H9 (cell line): Measurements from ENCODE around the gene USP8. TPM values are rescaled to one million over a fixed set of nuclear protein-coding genes. Genes with fewer than 3 reads are reported as not detected.
"Not testable (repeated sequence)": the region's sequence is repeated elsewhere in the genome, so short reads cannot be mapped to it uniquely, and the experiment has no call there.

Experiments
- DNase-seq: peaks from one replicate; pipeline ENCODE4 v3.0.0-alpha.2; 2017
- H2AFZ ChIP-seq: one replicate; pipeline ENCODE4 v1.6.1; 2013; ENCODE audit warnings: mild to moderate bottlenecking, low read length, control low read depth, moderate library complexity
- H2AK5ac ChIP-seq: 2 replicates; pipeline ENCODE4 v1.6.1; 2013; ENCODE audit warnings: low read length, control low read depth, mixed read lengths; ENCODE audit not compliant: insufficient read length
- H2BK120ac ChIP-seq: one replicate; pipeline ENCODE4 v1.6.1; 2013; ENCODE audit warnings: low read depth, mild to moderate bottlenecking, low read length, control low read depth, inconsistent platforms; ENCODE audit not compliant: poor library complexity, severe bottlenecking
- H2BK12ac ChIP-seq: 2 replicates; pipeline ENCODE4 v1.6.1; 2013; ENCODE audit warnings: low read length, control low read depth, mixed read lengths, low read depth; ENCODE audit not compliant: insufficient read length
- H2BK15ac ChIP-seq: 2 replicates; pipeline ENCODE4 v1.6.1; 2013; ENCODE audit warnings: low read depth, low read length, control low read depth
- H2BK20ac ChIP-seq: one replicate; pipeline ENCODE4 v1.6.1; 2013; ENCODE audit warnings: low read depth, mild to moderate bottlenecking, low read length, control low read depth, inconsistent platforms; ENCODE audit not compliant: poor library complexity, severe bottlenecking
- H2BK5ac ChIP-seq: 2 replicates; pipeline ENCODE4 v1.6.1; 2013; ENCODE audit warnings: low read length, control low read depth, mixed read lengths; ENCODE audit not compliant: insufficient read length
- H3K14ac ChIP-seq: 2 replicates; pipeline ENCODE4 v1.6.1; 2013; ENCODE audit warnings: low read length, control low read depth; ENCODE audit not compliant: insufficient read depth
- H3K18ac ChIP-seq: 2 replicates; pipeline ENCODE4 v1.6.1; 2013; ENCODE audit warnings: low read depth, mild to moderate bottlenecking, mixed read lengths, low read length, control low read depth; ENCODE audit not compliant: insufficient read length
- H3K23ac ChIP-seq: 2 replicates; pipeline ENCODE4 v1.6.1; 2013; ENCODE audit warnings: low read length, control low read depth, mixed read lengths, low read depth; ENCODE audit not compliant: insufficient read length
- H3K23me2 ChIP-seq: 2 replicates; pipeline ENCODE4 v1.6.1; 2013; ENCODE audit warnings: low read depth, mild to moderate bottlenecking, mixed read lengths, low read length, control low read depth; ENCODE audit not compliant: insufficient read length, poor library complexity, severe bottlenecking
- H3K27ac ChIP-seq: 2 replicates; pipeline ENCODE4 v1.5.1; 2013; ENCODE audit warnings: low read length, control low read depth, mixed read lengths, low read depth; ENCODE audit not compliant: insufficient read length
- H3K27me3 ChIP-seq: 2 replicates; pipeline ENCODE4 v1.6.1; 2013; ENCODE audit warnings: low read length, control low read depth, inconsistent platforms; ENCODE audit not compliant: insufficient read depth
- H3K4ac ChIP-seq: 2 replicates; pipeline ENCODE4 v1.6.1; 2013; ENCODE audit warnings: low read depth, mild to moderate bottlenecking, control low read depth, inconsistent platforms, low read length, moderate library complexity
- H3K4me1 ChIP-seq: 2 replicates; pipeline ENCODE4 v1.6.1; 2013; ENCODE audit warnings: low read length, control low read depth, inconsistent platforms; ENCODE audit not compliant: insufficient read depth
- H3K4me2 ChIP-seq: 2 replicates; pipeline ENCODE4 v1.6.1; 2013; ENCODE audit warnings: low read length, control low read depth, mixed read lengths; ENCODE audit not compliant: insufficient read length, insufficient read depth
- H3K56ac ChIP-seq: 2 replicates; pipeline ENCODE4 v1.6.1; 2013; ENCODE audit warnings: low read depth, mild to moderate bottlenecking, mixed read lengths, low read length, control low read depth; ENCODE audit not compliant: insufficient read length
- H3K79me1 ChIP-seq: 2 replicates; pipeline ENCODE4 v1.6.1; 2013; ENCODE audit warnings: low read depth, mild to moderate bottlenecking, moderate library complexity, low read length, control low read depth, inconsistent platforms; ENCODE audit not compliant: insufficient read depth, poor library complexity, severe bottlenecking
- H3K79me2 ChIP-seq: 2 replicates; pipeline ENCODE4 v1.6.1; 2013; ENCODE audit warnings: low read length, control low read depth, inconsistent platforms; ENCODE audit not compliant: insufficient read depth
- H3K9ac ChIP-seq: 2 replicates; pipeline ENCODE4 v1.6.1; 2013; ENCODE audit warnings: low read length, control low read depth, mixed read lengths; ENCODE audit not compliant: insufficient read length; ENCODE audit errors: extremely low read depth
- H3K9me3 ChIP-seq: one replicate; pipeline ENCODE4 v1.6.1; 2013; ENCODE audit warnings: low read depth, low read length, inconsistent platforms; ENCODE audit not compliant: control insufficient read depth
- H3T11ph ChIP-seq: one replicate; pipeline ENCODE4 v1.6.1; 2013; ENCODE audit warnings: mild to moderate bottlenecking, low read length, control low read depth, inconsistent platforms
- H4K20me1 ChIP-seq: one replicate; pipeline ENCODE4 v1.6.1; 2013; ENCODE audit not compliant: control insufficient read depth, insufficient read length, insufficient read depth
- H4K5ac ChIP-seq: 2 replicates; pipeline ENCODE4 v1.6.1; 2013; ENCODE audit warnings: low read depth, mild to moderate bottlenecking, mixed read lengths, low read length, control low read depth; ENCODE audit not compliant: insufficient read length
- H4K8ac ChIP-seq: replicated peaks from 2 replicates; pipeline ENCODE4 v1.6.1; 2013; ENCODE audit warnings: low read length, control low read depth, mixed read lengths, low read depth; ENCODE audit not compliant: insufficient read length
- H4K91ac ChIP-seq: 2 replicates; pipeline ENCODE4 v1.6.1; 2013; ENCODE audit warnings: low read depth, mild to moderate bottlenecking, moderate library complexity, mixed read lengths, low read length, control low read depth; ENCODE audit not compliant: insufficient read length
- H3K27ac Mint-ChIP-seq, 3 experiments: 2 replicates in 2 of 3; 3 replicates in 1 of 3; pipeline ENCODE4 v1.8.0; 2020 to 2021; ENCODE audit warnings: mixed read lengths in 3 of 3, mild to moderate bottlenecking in 1 of 3, moderate library complexity in 1 of 3
- H3K27me3 Mint-ChIP-seq: 2 replicates; pipeline ENCODE4 v1.8.0; 2021; ENCODE audit warnings: low read depth, mild to moderate bottlenecking, moderate library complexity, mixed read lengths
- H3K36me3 Mint-ChIP-seq, 3 experiments: 2 replicates in 2 of 3; 3 replicates in 1 of 3; pipeline ENCODE4 v1.8.0; 2020 to 2021; ENCODE audit warnings: low read depth in 3 of 3, mixed read lengths in 3 of 3; ENCODE audit not compliant: insufficient read depth in 1 of 3
- H3K4me1 Mint-ChIP-seq, 2 experiments: 2 replicates each; pipeline ENCODE4 v1.8.0; 2020; ENCODE audit warnings: mixed read lengths in 2 of 2
- H3K4me3 Mint-ChIP-seq, 2 experiments: 2 replicates in 1 of 2; 3 replicates in 1 of 2; pipeline ENCODE4 v1.8.0; 2020 to 2021; ENCODE audit warnings: mild to moderate bottlenecking in 2 of 2, mixed read lengths in 2 of 2, moderate library complexity in 1 of 2
- H3K9me3 Mint-ChIP-seq, 2 experiments: 2 replicates in 1 of 2; 3 replicates in 1 of 2; pipeline ENCODE4 v1.8.0; 2020; ENCODE audit warnings: mild to moderate bottlenecking in 2 of 2, mixed read lengths in 2 of 2, moderate library complexity in 1 of 2
- CTCF ChIP-seq: fragments of 200-600 bp; sonication (generic); conservative IDR thresholded peaks from 3 replicates; pipeline ENCODE4 v1.8.0; 2021; ENCODE audit warnings: antibody characterized with exemption, mild to moderate bottlenecking
- WGBS: extraction: QIAGEN DNeasy Blood & Tissue Kit; methylation state at CpG from one replicate; pipeline ENCODE4 v1.1.7; 2013; ENCODE audit warnings: missing lambda C conversion rate, low lambda C conversion rate, mixed read lengths; ENCODE audit not compliant: insufficient read length; ENCODE audit errors: extremely low coverage; 5-methylcytosine and 5-hydroxymethylcytosine counted together
- total RNA-seq: library from RNA; stranded (reverse); gene quantifications from 2 replicates; pipeline ENCODE4 v1.2.1, GENCODE V29; 2021

Gene USP8
- total RNA-seq, 1 experiment from 2014 or later: 67.1 TPM

DNA sequence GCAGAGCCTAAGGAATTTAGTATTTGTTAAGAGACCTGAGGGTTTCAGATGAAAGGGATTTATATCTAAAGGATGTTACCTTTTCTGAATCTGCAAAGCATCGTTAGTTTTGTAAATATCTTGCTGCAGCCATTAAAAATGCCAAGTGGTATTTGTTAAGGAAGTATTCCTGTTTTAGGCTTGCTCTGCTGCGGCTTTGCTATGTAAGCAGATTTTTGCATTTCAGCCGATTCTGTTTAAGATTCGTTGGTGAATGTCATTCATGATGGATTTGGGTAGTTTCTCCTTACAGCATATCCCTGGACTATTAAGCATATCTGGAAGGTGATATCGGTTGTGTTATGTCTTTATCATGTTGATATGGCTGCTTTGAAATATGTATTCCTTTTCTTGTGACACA, 1.0 kb downstream of the USP8 start:
- no peak overlapping the region for H3K27ac ChIP-seq

GRCh38 chr15:50425678-50426246, 1.6 kb downstream of the USP8 start:
- not testable (repeated sequence) for H2AFZ ChIP-seq, H3K23ac ChIP-seq, H2BK5ac ChIP-seq, H4K91ac ChIP-seq, H3K27me3 ChIP-seq, H4K20me1 ChIP-seq, H2BK20ac ChIP-seq, H2AK5ac ChIP-seq, H3K4me1 ChIP-seq, H3K9me3 Mint-ChIP-seq, H3K4ac ChIP-seq, H2BK12ac ChIP-seq, H3K27me3 Mint-ChIP-seq, H3K9me3 ChIP-seq, H3K27ac ChIP-seq, H3K36me3 Mint-ChIP-seq, H2BK120ac ChIP-seq, H3K56ac ChIP-seq, H3K27ac Mint-ChIP-seq, H4K8ac ChIP-seq, H3T11ph ChIP-seq, H3K79me1 ChIP-seq, H3K23me2 ChIP-seq, H3K9ac ChIP-seq, H3K14ac ChIP-seq, H3K18ac ChIP-seq, H4K5ac ChIP-seq, DNase-seq, H2BK15ac ChIP-seq
- Histone ChIP-seq H3K4me2 (peak overlapping the region; percentile 50), H3K79me2 (peaks cover 32% of the 10 kb centered on the region; the same call in 1 of the 2 replicates)
- no CpG with 5 or more reads among the region's 17 CpGs for WGBS
- H3K4me1 Mint-ChIP-seq: peaks cover 8 to 12% of the 10 kb centered on the region in 2 experiments
- H3K4me3 Mint-ChIP-seq: peak overlapping the region; percentile 98

More for the DNA sequence above, 1.0 kb downstream of the USP8 start:
- peak overlapping the region; percentile 96 for H3K9ac ChIP-seq
- peak overlapping the region; percentile 50 for H3K4me2 ChIP-seq
- H3K23ac ChIP-seq: no peak overlapping the region
- TF ChIP-seq CTCF: no peak
- no peak overlapping the region for H4K8ac ChIP-seq
- Mint-ChIP-seq H3K4me1 (peaks cover 8 to 12% of the 10 kb centered on the region in 2 experiments), H3K27ac (no peak overlapping the region; a peak in 2 of 7 replicates), H3K9me3 (no peaks in the 10 kb centered on the region), H3K27me3 (no peaks in the 10 kb centered on the region; the same call in 1 of the 2 replicates), H3K4me3 (peak overlapping the region; percentile 98), H3K36me3 (peaks cover 0 to 6% (median 2%) of the 10 kb centered on the region in 3 experiments; a peak in 4 of 7 replicates)
- H3K79me2 ChIP-seq: peaks cover 28% of the 10 kb centered on the region; the same call in 1 of the 2 replicates
- H3K56ac ChIP-seq: no peak overlapping the region
- no CpG with 5 or more reads among the region's 5 CpGs for WGBS
- no peak overlapping the region for H2BK5ac ChIP-seq
- H3K4me1 ChIP-seq: no peaks in the 10 kb centered on the region
- no peak overlapping the region for H2BK12ac ChIP-seq
- no peak overlapping the region for H4K5ac ChIP-seq
- H4K91ac ChIP-seq: no peak overlapping the region
- no peak for DNase-seq
- no peak overlapping the region for H2AFZ ChIP-seq
- H3T11ph ChIP-seq: no peak overlapping the region
- H3K4ac ChIP-seq: no peak overlapping the region
- no peaks in the 10 kb centered on the region for H3K23me2 ChIP-seq
- H3K9me3 ChIP-seq: no peaks in the 10 kb centered on the region
- H3K14ac ChIP-seq: no peak overlapping the region
- no peaks in the 10 kb centered on the region for H3K27me3 ChIP-seq
- H2BK20ac ChIP-seq: no peak overlapping the region
- peaks cover 2% of the 10 kb centered on the region for H3K79me1 ChIP-seq
- H2BK120ac ChIP-seq: no peak overlapping the region
- no peaks in the 10 kb centered on the region for H4K20me1 ChIP-seq
- no peak overlapping the region for H2AK5ac ChIP-seq
- no peak overlapping the region for H2BK15ac ChIP-seq
- no peak overlapping the region for H3K18ac ChIP-seq
